ENCODE measurements around the gene WNT7A.

The WNT7A gene

DNA sequence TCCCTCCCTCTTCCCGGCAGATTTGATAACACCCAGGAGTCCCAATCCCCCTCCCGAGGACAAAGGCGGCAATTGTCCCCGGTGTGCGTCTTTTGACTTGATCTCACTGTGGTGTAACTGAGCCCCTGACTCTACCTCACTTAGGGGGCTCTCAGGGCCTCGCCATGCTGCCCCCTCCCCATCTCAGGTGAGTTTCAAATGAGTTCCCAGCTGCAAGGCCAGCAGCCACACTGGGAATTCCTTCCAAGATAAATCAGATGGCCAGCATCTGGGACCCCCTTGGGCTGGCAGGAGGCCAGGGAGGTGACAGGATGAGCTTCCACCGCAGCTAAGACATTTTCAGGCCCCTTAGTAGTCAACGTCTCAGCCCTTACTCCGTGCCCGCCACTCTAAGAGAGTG is 35.0 kb downstream of the WNT7A start:
- DNase-seq = no peak

DNA sequence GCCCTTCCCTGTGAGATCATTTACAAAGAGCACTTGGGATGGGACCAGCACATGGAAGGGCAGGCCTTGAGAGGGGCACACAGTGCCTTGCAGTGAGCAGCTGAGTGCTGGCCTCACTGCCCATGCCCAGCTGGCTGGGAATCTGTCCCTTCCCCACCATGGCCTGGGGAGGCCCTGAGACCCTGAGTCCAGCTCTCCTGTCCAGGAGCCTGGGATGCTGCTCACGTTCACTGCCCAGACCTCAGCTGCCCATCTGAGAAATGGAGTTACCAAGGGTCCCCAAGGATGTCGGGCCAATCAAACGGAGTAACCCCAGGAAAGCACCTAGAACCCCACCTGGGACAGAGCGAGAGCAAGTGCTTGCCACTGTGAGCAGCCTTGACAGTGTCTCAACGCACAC is 35.6 kb downstream of the WNT7A start:
- DNase-seq = no peak

DNA sequence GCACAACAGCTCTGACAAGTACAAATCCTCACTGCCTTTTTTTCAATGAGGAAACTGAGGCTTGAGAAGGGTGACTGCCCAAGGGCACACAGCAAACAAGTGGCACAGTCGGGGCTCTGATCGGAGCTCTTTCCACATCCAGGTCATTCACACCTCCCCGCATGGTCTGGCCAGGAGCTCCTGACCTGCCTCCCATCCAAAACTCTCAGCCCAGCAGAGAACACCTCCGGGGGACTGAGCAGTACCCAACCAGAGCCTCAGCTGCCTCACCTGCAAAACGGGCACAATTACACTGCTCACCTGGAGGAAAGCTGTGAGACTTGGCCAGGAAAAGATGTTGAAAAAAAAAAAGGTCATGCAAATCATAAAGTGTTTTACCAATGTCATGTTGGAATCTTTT is 36.5 kb downstream of the WNT7A start:
- no peak for DNase-seq

DNA sequence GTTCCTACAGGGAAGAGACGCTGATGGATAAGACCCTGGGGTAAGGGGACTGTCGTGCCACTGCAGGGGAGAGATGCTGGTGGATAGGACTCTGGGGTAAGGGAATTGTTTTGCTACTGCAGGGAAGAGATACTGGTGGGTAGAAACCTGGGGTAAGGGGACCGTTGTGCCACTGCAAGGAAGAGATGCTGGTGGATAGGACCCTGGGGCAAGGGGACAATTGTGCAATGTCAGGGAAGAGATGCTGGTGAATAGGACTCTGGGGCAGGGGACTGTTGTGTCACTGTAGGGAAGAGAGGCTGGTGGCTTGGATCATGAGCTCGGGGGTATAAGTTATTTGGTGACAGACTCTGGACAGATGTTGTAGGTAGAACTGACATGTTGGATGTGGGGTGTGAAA is 37.6 kb downstream of the WNT7A start:
- no peak for DNase-seq

DNA sequence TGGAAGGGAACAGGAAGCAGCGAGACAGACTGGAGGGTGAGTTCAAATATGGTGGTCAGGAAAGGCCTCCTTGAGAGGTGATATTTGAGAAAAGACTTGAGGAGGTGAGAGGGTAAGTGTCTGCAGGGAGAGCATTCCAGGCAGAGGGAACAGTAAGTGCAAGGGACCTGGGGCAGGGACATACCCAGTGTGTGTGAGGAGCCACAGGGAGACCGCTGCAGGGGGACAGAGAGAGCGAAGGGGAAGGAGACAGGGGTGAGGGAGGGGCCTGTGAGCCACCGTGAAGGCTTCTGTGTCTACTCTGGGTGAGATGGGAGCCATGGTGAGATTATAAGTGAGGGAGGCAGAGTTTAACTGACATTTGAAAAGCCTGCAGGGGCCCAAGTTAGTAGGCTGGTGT is 38.0 kb downstream of the WNT7A start:
- DNase-seq = no peak

DNA sequence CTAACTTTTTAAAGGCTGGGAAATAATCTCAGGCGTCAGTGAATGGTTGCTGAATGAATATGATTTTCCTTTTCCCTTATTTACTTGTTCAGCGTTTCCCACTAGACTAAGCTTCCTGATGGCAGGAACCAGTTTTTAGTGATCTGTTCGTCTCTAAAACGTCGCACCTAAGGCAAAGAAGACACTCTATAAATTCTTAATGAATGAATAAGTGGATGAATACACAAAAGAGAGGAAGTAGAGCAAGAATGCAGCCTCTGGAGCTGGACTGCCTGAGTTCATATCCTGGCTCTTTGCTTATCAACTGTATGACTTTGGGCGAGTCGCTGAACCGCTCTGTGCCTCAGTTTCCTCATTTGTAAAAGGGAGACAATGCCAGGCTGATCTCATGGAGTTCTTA is 38.7 kb downstream of the WNT7A start:
- DNase-seq = no peak

DNA sequence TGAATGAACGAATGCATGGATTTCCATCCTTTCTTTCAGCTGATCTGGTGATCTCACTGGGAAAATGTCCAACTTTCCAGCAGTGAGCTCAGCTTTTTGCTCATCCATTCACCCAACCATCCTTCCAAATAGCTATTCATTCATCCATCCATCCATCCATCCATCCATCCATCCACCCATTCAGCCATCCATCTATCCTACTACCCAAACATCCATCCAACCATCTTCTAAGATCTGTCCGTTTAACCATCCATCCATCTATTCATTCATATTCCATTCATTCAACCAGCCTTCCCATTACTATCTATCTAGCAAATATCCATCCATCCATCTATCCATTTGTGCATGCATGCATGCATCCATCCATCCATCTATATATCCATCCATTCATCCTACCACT is 39.4 kb downstream of the WNT7A start:
- DNase-seq = no peak

DNA sequence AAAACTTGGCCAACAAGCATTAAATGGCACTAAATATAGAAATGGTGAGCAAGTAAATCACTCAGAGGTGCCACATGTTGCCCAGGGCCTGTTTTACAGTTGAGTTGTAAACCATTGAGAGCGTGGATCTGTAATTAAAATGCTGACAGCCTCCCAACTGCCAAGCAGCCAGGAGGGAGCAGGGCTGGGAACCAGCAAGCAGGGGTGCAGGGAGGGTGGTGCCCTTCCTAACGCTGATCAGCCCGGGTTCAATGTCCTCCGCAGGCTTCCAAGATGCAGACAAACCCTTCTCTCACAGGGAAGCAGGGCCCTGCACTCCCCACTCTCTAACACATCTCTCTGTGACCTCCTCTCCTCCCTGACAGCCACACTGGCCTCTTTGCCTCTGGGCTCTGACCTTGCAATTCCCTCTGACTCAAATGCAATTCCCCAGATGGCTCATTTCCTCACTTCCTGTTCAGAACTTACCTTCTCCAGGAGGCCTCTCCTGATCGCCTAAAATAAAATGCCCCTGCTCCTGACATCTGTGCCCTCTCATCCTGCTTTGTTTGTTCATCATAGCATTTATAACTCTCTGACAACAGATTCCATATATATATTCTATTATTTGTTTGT is 40.0 kb downstream of the WNT7A start:
- DNase-seq = no peak

DNA sequence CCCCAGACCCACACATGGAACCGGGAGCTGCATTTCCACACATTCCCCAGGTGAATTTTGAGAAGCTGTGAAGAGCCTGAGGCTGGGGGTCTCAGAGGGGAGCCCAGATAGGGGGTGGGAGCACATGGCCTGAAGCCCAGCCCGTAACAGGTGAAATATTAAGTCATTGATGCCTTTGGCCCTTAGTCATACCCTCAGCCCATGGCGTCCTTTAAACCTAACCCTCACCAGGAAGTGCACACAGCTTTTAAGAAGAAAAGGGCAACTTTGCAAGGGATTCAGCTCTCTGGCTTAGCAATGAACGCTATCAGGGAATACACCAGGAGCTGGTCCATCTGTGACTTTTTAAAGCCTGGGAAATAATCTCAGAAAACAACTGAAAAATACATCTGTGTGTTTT is 40.6 kb downstream of the WNT7A start:
- no peak for DNase-seq

DNA sequence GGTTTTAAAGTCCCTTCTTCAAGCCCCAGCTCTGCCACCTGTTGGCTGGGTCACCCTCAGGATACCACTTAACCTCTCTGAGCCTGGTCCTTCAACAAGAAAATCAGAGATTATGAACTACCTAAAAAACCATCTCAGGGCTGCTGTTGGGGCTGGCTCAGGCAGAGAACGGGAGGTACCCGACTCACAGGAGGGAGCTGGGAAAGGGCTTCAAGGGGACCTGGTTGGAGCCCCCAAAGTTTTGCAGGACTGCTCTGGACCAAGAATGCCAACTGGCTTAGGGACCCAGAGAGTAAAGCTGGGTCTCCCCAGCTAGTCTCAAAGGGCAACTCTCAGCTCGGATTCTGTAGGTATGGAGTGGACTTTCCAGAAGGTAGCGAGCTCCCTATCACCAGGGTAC is 41.5 kb downstream of the WNT7A start:
- DNase-seq = no peak

DNA sequence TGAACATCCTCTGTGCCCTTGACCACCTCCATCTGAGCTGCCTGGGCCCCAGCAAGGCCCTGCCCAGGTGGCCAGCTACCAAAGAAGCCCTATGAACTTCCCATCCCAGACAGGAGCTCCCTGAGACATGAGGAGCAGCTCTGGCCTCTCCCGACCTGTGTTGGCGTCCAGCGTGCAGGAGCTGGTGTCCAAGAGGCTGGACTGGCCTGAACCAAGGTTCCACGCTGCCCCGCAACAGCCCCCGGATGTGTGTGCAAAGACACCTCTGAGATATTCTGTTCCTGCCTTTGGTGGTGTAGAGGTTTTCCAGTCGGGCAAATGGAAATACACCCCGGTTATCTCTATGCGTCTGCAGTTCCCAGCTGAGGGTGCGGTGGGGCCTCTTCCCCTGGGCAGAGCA is 42.1 kb downstream of the WNT7A start:
- DNase-seq = no peak

DNA sequence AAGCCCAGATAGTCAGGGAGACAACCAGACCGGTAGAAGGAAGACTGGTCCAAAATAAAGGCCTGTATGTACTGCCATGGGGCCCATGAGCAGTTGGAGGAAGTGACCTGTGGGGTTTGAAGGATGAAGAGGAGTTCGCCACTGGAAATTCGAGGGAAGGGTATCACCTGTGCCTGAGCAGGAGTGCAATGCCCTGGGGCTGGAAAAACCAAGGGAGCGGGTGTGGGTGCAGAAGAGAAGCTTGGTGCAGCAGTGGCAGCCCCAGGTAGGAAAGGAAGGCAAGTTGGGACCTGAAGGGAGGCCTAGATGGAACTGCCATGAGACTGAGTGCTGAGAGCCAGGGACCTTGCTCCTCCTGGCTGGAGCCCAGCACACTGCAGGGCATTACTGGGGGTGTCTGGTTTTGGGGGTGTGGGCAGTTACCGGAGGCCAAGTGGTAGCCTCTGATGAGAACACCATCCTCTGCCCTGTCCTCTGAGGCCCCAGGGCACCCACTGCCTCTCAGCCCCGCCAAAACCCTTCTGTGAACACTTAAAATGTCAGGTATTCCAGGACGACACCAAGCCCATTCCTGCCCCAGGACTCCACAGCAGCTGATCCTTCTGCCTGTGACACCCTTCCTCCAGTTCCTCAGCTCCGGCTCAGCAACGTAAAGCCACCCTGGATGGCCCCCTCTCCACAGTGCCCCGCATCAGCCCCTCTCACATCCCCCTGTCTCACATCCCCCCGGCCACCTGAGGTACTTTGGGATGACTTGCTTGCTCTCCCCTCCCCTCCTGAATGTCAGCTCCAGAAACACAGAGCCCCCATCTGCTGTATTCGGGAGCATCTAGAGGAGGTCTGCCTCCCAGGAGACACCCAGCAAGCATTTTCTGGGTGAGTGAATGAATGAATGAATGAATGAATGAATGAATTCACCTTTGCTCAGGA is 42.9 kb downstream of the WNT7A start:
- no peak for DNase-seq

DNA sequence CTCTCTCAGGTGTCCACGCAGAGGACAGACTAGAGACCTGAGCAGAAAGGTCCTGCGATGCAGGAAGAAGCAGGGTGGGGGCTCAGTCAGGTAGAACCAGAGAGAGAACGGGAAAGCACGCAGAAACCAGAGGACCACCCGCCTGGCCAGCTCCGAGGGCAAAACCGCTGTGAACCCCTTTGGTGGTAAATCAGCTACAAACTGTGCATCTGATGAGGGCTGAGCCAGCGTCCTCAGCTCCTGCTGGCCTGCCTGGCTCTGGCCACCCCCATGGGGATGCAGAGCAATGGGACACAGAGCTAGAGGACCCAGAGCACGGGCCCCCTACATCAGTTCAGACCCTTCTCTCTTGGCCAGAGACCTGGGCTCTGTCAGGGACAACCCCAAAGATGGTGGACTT is 44.6 kb downstream of the WNT7A start:
- DNase-seq = no peak

DNA sequence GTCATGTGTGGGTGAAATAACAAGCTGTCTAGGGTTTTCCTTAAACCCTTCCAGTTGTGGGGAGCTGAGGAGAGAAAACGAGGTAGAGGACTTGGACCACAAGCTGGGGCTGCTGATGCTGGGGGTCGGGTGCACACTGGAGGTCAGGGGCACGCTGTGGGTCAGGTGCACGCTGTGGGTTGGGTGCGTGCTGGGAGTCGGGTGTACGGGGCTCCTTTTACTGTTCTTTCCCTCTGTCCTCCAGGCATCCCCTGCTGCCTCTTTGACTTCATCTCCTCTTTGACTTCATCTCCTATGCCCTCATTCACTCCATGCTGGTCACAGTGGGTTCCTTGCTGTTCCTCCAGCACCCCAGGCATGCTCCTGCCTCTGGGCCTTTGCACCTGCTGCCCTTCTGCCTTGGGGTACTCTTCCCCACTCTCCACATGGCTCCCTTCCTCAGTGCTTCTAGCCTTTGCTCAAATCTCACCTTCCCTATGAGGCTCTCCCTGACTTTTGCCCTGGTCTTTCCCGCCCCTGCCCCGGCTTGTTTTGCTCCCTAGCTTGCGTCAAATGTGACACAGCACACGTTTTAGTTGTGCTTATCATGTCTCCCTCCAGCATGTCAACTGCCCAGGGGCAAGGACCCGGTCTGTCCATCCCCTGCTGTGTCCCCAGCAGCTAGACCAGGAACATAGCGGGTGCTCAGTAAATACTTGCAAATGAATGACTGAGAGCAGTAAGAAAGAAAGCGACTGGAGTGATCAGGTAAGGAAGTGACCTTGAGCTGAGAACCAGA is 45.4 kb downstream of the WNT7A start:
- DNase-seq = no peak

DNA sequence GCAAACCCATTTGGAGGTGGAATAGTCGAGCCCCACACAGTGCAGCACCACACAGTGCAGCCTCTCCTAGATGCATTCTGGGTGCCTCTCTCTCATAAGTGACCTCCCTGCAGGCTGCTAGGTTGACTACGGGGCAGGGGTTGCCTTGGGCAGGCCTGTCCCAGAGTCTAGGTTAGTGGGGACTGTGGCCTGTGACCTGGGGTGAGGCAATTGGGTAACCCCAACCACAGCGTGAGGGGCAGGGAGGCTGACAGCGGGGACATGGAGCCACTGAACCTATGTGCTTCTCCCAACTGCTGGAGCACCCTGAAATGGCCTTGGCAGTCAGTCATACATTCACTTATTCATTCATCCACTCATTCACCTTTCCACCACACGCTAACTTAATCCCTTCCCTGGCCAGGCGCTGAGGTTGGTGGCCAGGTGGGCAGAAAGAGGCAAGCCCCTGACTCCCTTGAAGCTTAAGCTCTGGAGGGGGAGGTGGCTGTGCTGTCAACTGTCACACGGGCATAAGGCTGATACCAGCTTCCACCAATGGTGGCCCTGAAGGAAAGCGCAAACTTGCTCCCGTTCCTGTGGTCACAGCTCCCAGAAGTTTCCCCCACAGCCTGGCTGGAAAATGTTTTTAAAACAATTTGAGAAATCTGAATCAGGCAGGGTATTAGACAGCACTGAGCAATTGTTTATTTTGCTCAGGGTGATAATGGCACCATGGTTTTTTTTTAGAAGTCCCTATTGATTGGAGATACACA is 46.2 kb downstream of the WNT7A start:
- no peak for DNase-seq

DNA sequence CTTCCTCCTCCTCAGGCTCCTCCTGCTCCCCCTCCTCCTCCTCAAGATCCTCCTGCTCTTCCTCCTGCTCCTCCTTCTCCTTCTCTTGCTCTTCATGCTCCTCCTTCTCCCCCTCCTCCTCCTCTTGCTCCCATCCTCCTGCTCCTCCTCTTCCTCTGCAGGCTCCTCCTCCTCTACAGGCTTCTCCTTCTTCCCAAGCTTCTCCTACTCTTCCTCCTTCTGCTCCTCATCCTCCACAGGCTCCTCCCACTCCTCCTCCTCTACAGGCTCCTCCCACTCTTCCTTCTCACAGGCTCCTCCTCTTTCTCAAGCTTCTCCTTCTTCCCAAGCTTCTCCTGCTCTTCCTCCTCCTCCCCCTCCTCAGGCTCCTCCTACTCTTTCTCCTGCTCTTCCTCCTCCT is 47.7 kb downstream of the WNT7A start:
- DNase-seq = no peak

DNA sequence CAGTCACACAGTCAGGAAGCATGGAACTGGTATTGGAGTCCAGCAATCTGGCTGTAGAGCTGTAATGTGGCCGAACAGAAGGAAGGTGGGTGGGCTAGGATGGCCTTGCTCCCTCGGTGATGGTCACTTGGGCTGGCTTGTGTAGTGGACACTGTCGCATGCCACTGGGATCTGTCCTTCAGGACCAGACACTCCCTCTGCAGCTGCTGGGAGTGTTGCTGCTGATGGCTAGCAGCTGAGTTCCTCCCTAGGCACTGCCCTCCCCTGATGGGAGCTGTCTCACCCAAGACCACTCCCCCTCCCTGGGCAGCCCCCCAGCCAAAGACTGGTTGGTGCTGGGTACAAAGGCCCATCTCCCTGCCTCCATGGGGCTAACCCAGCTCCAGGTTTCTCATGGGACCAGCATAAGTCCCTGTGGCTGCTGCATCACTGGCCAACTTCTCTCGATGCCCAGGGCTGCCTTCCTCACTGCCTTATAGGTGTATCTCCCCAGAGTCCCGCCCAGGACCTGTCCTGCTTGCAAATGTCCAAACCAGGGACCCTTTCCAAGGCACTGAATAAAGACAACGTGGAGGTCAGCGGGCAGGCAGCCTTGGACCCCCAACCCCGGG is 48.4 kb downstream of the WNT7A start:
- DNase-seq = no peak

DNA sequence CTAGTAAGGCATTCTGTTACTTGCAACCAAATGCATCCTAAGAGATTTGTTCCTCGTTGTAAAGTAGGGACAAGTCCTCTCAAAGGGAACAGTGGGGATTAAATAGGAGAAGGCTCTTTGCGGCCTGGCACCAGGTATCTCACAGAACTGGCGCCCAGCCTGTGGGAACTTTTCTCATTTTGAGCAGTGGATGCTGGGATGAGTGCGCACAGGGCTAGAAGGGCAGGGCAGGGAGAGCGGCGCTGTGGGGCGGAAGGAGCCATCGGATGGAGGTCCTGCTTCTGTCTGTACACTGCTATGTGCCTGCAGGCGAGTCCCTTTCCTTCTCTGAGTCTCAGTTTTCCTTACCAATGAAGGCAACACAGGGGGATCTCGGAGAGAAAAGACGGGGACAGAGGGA is 50.6 kb downstream of the WNT7A start:
- DNase-seq = no peak

DNA sequence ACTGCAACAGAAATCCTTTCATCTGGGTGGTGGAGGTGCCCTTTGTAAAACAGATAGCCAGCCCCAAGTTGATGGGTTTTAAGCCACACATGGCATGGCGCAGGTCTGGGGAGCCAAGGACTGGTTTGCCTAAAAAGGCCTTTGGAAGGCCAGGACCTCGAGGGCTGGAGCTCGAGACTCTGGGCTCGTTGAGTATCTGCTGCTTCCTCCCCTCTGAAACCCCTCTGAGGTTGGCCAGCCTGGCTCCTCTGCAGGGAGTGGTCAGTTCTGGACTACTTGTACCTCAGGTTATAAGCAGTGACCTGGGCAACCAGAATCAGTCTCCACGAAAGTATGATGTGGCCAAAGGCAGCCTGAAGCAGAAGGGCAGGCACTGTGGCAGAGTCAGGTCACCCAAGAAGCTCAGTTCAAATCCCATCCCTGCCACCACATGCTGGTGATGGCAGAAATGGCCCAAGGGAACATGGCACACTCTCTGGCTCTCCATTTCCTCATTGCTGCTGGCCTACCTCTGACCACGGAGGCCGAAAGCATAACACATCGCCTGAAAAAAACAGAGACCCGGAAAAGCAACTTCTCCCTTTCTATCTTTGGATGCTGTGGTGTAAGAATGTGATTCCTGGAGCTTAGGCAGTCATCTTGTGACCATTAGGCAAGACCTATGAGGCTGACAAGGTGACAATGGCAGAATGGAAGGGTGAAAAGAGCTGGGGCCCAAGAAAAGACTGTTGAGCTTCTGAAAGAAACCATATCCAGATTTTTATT is 51.2 kb downstream of the WNT7A start:
- no peak for DNase-seq

DNA sequence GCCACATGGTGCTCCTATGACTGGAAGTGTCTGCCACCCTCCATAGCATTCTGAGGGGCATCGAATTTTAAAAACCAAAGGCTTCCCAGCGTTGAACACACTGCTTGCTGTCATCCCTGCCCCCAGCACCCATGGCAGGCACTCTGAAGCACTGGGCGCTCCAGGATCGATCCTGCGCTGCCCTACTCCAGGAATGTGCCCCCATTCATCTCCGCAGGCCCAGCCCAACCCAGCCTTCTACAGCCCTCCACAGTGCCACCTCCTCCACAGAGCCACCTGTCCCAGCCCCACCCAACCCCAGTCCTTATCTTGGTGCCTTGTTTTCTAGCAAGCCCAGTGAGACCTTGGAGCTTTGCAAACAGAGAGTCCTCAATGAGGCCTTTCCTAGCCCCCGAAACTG is 52.2 kb downstream of the WNT7A start:
- DNase-seq = no peak

DNA sequence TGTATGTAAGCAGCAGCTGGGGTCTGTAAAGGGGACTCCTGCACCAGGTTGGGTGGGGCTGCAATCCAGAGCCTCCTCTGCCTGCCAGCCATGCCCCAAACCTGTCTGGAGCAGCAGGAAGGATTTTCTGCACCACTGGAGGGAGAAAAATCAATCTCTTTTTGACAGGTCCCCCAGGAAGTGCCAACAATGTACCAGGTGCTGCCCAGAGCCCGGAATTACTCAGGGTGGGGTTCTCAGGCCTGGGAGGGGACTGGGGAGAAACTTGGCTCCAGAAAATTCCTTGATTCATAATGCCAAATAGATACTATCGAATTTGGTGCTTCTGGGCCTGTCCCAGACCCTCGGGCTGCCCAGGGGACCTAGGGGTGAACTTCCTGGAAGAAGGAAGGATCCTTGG is 52.6 kb downstream of the WNT7A start:
- DNase-seq = no peak

DNA sequence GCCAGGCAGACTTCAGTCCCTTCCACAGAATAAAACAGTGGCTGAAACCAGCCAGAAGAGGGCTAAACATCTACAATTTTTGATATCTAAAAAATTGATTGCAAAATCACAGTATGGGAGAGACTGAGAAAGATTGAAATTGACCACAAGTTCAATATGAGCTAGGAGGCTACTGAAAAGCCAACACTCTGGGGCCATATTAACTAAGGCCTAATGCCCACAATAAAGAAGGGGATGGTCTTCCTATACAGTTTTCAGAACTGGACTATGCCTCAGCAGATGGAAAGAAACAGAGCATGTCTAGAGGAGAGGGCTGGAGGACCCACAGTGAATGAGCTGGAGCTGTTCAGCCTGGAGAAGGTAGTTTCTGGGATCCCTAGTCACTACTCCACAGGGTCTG is 53.2 kb downstream of the WNT7A start:
- no peak for DNase-seq

All from amniotic stem cell (primary cell).